T-helper 17 cell (primary cell): ENCODE data around the gene TBK1. TPM values are rescaled to one million over a fixed set of nuclear protein-coding genes. Genes with fewer than 3 reads are reported as not detected.

Experiments used
- ATAC-seq: fragments of 150-1000 bp; cut with Tn5 transposase; 2 replicates; pipeline ENCODE4 v1.10.0; 2021; ENCODE audit warnings: mild to moderate bottlenecking, moderate library complexity
- DNase-seq, 3 donors: peaks; one replicate each; pipeline versions ENCODE4 v3.0.0 to v3.0.0-alpha.2; 2020 to 2021
- H3K9me3 ChIP-seq: one replicate; pipeline ENCODE4 v1.7.0; 2013; ENCODE audit warnings: low read length, mild to moderate bottlenecking; ENCODE audit not compliant: control insufficient read depth, poor library complexity, severe bottlenecking
- H3K27ac Mint-ChIP-seq: one replicate; pipeline ENCODE4 v1.8.0; 2022; ENCODE audit warnings: mild to moderate bottlenecking, moderate library complexity, mixed read lengths
- H3K27me3 Mint-ChIP-seq: one replicate; pipeline ENCODE4 v1.8.0; 2022; ENCODE audit warnings: mixed read lengths
- H3K36me3 Mint-ChIP-seq: one replicate; pipeline ENCODE4 v1.8.0; 2022; ENCODE audit warnings: low read depth, mixed read lengths
- H3K4me1 Mint-ChIP-seq: one replicate; pipeline ENCODE4 v1.8.0; 2022; ENCODE audit warnings: mild to moderate bottlenecking, mixed read lengths
- H3K4me3 Mint-ChIP-seq: one replicate; pipeline ENCODE4 v1.8.0; 2022; ENCODE audit warnings: mild to moderate bottlenecking, moderate library complexity, mixed read lengths
- total RNA-seq, 4 donors: library from RNA in 2 of 4; stranded (reverse) in 2 of 4; gene quantifications; one replicate each; pipeline ENCODE4 v1.2.3 and lab custom pipeline; 2022 to 2026

TBK1 gene
- total RNA-seq, 2 donors from 2014 or later, result 15.0 to 22.7 TPM

DNA sequence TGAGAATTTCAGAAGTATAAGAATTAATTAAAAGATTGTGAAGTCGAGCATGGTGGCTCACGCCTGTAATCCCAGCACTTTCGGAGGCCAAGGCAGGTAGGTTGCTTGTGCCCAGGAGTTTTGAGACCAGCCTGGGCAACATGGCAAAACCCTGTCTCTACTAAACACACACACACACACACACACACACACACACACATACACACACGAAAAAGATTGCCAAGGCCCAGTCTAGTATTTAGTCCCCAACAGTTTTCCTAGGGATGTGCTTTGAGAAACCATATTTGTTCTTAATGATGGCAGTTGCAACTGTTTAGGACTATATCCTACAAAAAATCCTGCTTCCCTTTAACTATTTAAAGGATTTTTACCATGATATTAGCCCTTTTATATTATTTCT lies 6.0 kb downstream of the TBK1 start:
- no peak for ATAC-seq
- DNase-seq, result no peak
- H3K9me3 ChIP-seq, result no peaks in the 10 kb centered on the region
- Mint-ChIP-seq H3K27me3 (no peaks in the 10 kb centered on the region), H3K36me3 (peaks cover 4% of the 10 kb centered on the region), H3K4me3 (no peak overlapping the region), H3K4me1 (peaks cover 38% of the 10 kb centered on the region), H3K27ac (peak overlapping the region; percentile 99)

DNA sequence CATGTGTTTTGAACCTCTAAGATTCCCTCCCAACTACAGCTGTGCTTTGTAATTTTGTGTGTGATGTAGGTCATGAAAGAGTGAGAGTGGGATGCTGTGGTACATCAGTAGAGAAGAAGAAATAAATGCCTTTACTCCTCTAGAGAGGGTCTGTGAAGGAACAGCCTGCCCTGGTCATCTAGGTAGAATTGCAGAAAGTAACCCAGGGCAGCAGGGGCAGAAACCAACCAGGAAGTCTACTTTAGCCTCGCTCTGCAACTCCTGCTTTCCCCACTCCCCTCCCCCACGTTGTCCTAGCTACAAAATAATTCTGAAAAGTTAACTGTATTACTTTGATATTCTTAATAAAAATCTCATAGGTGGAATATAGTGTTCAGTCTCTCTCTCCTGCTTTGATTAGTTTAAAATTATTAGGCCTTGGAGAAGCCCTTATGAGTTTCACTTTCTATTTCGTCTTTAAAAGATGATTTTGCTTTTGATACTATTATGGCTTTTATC lies 7.5 kb downstream of the TBK1 start:
- Mint-ChIP-seq H3K4me1 (peaks cover 31% of the 10 kb centered on the region), H3K27me3 (no peaks in the 10 kb centered on the region), H3K27ac (peak overlapping the region; percentile 99), H3K4me3 (peak overlapping the region; percentile 91), H3K36me3 (peaks cover 4% of the 10 kb centered on the region)
- H3K9me3 ChIP-seq, result no peaks in the 10 kb centered on the region
- ATAC-seq (peak; percentile 55), DNase-seq (no peak)

DNA sequence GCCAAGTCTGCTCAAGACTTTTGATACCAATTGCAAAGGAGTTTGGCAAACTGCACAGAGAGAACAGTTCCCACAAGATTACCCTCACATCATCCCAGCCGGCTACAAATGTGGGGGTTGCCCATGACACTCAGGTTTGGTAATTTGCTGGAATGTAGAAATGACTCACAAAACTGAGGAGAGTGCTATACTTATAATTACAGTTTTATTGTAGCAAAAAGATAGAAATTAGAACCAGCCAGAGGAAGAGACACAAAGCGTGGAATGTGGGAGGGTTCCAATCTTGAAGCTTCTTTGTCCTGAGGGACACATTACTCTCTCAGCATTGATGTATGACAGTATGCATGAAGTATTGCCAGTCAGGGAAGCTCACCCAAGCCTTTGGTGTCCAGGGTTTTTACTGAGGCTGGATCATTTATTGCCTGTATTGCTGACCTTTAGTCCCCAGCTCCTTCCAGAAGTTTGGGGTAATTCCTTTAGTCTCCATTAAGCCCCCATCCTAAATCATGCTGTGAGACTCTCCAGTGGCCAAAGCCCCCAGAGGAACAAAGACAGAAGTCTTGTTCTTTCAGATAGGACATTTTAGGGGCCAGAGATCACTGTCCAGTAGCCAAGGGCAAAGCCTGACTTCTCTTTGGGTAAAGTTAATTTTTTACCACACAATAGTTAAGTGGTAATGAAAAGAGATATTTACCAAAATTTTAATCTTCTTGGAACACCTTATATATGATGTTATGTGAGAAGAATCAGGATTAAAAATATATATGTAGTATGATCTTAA lies 9.9 kb downstream of the TBK1 start:
- no peak for DNase-seq
- Mint-ChIP-seq H3K4me3 (no peak overlapping the region), H3K27me3 (no peaks in the 10 kb centered on the region), H3K36me3 (peaks cover 4% of the 10 kb centered on the region), H3K4me1 (peaks cover 25% of the 10 kb centered on the region), H3K27ac (no peak overlapping the region)
- no peaks in the 10 kb centered on the region for H3K9me3 ChIP-seq
- ATAC-seq, result no peak

DNA sequence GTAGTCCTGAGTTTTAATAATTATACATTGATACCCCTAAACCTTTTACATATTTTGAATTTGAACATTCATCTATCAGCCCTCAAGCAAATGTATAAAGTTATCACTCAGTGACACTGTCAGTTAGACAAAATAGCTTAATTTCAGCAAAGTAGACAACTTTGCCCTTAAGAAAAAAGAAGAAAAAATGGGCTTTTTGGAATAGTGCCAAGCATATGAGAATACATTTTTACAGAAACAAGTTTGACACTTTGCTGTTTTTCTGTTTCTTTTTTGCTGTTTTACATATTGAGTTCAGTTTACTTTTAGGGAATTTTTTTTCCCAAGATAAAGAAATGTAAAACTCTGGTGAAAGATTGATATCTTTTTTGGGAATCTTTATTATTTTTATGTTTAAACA lies 14.3 kb downstream of the TBK1 start:
- H3K4me1 Mint-ChIP-seq, result peaks cover 11% of the 10 kb centered on the region

DNA sequence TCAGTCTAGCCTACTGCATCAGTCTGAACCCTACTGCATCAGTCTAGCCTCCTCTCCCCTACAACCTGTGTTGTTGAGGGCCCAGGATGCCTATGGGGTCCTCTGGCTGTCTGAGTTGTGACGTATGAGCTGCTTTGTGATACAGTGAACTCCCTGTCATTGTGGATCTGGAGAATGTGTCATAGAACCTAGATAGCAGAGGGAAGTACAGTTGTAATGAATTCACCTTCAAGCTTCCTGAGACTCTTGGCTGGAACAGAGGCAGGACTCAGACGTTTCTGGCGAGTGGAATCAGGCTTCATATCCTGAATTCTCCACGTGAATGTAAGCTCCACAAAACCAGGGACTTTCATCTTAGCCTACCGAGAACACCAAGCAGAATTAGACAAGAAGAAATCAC lies 17.0 kb downstream of the TBK1 start:
- DNase-seq, result no peak
- no peak for ATAC-seq
- Mint-ChIP-seq H3K27me3 (no peaks in the 10 kb centered on the region), H3K4me3 (no peak overlapping the region), H3K4me1 (peaks cover 14% of the 10 kb centered on the region), H3K36me3 (peaks cover 17% of the 10 kb centered on the region), H3K27ac (peak overlapping the region; percentile 39)
- no peaks in the 10 kb centered on the region for H3K9me3 ChIP-seq

More for the DNA sequence above, 14.3 kb downstream of the TBK1 start:
- H3K9me3 ChIP-seq, result no peaks in the 10 kb centered on the region
- H3K27me3 Mint-ChIP-seq, result no peaks in the 10 kb centered on the region
- no peak overlapping the region for H3K4me3 Mint-ChIP-seq
- H3K27ac Mint-ChIP-seq, result no peak overlapping the region
- H3K36me3 Mint-ChIP-seq, result peaks cover 14% of the 10 kb centered on the region
- ATAC-seq, result no peak
- DNase-seq, result no peak

DNA sequence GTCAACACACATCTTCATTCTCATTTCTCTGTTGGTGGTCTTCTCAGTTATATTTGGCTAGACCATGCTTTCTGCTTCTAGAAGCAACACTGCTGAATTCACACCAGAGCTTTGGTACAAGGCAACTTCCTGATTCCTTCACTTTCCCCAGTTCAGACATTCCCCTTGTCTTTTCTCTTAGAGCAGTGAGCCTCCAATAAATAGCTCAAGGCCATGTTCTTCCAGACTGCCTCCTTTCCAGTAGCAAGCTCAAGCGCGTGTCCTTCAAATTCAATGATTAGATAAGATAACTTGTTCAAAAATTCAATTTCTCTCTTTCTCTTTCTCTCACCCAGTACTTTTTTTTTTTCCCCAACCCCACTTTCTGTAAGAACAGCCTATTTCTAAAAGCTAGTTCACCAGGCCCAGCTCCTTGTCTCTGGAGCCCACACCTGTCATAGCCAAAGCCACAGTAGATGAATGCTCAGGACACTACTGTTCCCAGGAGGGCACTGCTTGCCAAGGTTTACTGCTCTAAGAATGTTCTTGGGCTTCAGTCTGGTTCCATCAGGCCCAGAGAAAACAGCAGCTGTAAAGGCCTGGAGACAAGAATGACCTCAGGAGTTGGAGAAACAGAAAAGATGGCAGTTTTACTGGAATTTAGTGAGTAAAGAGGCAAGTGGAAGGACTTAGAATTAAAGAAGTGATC lies 17.7 kb downstream of the TBK1 start:
- H3K27ac Mint-ChIP-seq, result peak overlapping the region; percentile 39
- ATAC-seq, result no peak

DNA sequence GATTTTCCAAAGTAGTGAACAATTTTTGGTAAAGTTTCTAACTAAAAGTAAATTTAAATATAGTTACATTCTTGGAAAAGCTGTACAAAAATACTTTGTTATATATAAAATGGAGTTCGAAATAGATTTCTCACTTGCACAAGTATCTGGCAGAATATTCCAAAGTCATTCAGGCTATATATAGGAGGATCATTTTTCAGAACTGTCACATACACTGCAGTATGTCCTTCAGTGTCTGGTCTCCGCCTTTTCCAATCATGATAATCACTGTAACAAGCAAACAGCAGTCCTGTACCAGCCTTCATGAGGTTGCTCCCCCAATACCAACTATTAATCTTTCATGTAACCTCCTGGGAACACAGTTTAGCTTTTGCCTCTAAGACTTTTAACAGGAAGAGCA lies 18.6 kb downstream of the TBK1 start:
- no peak for ATAC-seq
- H3K4me3 Mint-ChIP-seq, result no peak overlapping the region
- peaks cover 14% of the 10 kb centered on the region for H3K4me1 Mint-ChIP-seq
- peaks cover 4% of the 10 kb centered on the region for H3K9me3 ChIP-seq
- no peak overlapping the region for H3K27ac Mint-ChIP-seq
- no peak for DNase-seq
- H3K27me3 Mint-ChIP-seq, result no peaks in the 10 kb centered on the region
- H3K36me3 Mint-ChIP-seq, result peaks cover 20% of the 10 kb centered on the region

More for the DNA sequence above, 17.7 kb downstream of the TBK1 start:
- no peaks in the 10 kb centered on the region for H3K27me3 Mint-ChIP-seq
- H3K9me3 ChIP-seq, result no peaks in the 10 kb centered on the region
- peak overlapping the region; percentile 39 for H3K4me3 Mint-ChIP-seq
- H3K36me3 Mint-ChIP-seq, result peaks cover 19% of the 10 kb centered on the region
- peaks cover 14% of the 10 kb centered on the region for H3K4me1 Mint-ChIP-seq
- DNase-seq, result no peak

DNA sequence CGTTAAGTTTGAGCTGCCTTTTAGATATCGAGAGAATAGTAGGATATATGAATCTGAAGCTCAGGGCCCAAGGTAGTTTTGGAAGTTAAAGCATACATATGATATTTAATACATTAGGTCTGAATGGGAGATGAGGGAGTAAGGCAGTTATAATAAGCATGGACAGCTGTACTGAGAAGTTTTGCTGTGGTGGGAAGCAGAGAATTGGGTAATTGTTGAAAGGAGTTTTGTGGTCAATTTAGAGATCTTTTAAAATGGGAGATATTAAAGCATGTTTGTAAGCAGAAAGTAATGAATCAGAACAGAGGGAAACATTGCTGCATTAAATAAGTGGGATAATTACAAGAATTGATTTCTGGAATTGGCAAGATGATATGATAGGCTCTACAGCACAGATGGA lies 21.3 kb downstream of the TBK1 start:
- peaks cover 6% of the 10 kb centered on the region for H3K9me3 ChIP-seq
- H3K4me3 Mint-ChIP-seq, result no peak overlapping the region
- peaks cover 12% of the 10 kb centered on the region for H3K4me1 Mint-ChIP-seq
- peaks cover 18% of the 10 kb centered on the region for H3K36me3 Mint-ChIP-seq
- H3K27me3 Mint-ChIP-seq, result no peaks in the 10 kb centered on the region
- no peak for ATAC-seq
- DNase-seq, result no peak
- peak overlapping the region; percentile 60 for H3K27ac Mint-ChIP-seq

DNA sequence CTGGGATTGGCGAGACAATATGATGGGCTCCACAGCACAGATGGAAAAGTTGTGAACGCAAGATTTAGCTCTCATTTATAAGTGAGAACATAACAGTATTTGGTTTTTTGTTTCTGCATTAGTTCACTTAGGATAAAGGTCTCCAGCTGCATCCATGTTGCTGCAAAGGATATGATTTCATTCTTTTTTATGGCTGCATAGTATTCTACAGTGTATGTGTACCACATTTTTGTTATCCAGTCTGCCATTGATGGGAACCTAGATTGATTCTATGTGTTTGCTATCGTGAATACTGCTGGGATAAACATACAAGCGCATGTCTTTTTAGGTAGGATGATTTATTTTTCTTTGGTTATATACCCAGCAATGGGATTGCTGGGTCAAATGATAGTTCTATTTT lies 23.6 kb downstream of the TBK1 start:
- H3K27me3 Mint-ChIP-seq, result no peaks in the 10 kb centered on the region
- peaks cover 3% of the 10 kb centered on the region for H3K4me1 Mint-ChIP-seq
- ATAC-seq (no peak), DNase-seq (no peak)
- peaks cover 10% of the 10 kb centered on the region for H3K36me3 Mint-ChIP-seq
- H3K27ac Mint-ChIP-seq, result no peak overlapping the region
- peaks cover 6% of the 10 kb centered on the region for H3K9me3 ChIP-seq
- no peak overlapping the region for H3K4me3 Mint-ChIP-seq

DNA sequence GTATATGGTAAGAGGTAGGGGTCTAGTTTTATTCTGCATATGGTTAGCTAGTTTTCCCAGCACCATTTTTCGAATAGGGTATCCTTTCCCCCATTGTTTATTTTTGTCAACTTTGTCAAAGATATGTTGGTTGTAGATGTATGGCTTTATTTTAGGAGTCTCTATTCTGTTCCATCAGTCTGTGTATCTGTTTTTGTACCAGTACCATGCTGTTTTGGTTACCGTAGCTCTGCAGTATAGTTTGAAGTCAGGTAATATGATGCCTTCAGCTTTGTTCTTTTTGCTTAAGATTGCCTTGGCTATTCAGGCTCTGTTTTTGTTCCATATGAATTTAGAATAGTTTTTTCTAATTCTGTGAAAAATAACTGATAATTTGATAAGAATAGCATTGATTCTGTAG lies 24.9 kb downstream of the TBK1 start:
- no peaks in the 10 kb centered on the region for H3K27me3 Mint-ChIP-seq
- no peak for DNase-seq
- no peak overlapping the region for H3K4me3 Mint-ChIP-seq
- H3K36me3 Mint-ChIP-seq, result peaks cover 10% of the 10 kb centered on the region
- peaks cover 6% of the 10 kb centered on the region for H3K9me3 ChIP-seq
- no peak for ATAC-seq
- peaks cover 3% of the 10 kb centered on the region for H3K4me1 Mint-ChIP-seq
- H3K27ac Mint-ChIP-seq, result no peak overlapping the region

DNA sequence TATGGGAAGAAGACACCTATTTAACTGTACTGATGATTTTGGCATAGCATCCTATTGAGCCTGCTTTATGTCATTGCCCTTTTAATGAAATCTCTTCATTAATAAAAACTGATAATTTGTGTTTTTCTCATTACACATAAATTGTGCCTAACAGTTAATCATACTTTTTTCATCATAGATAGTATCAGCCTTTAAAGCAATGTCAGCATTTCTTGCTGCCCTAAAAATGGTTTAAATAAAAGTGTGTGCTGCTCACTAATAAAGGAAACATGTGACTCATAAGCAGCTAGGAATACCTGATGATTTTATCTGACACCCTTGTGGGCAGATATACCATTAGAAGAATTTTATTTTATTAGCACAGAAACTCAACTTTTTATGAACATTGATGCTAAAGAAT lies 26.7 kb downstream of the TBK1 start:
- no peaks in the 10 kb centered on the region for H3K27me3 Mint-ChIP-seq
- DNase-seq (no peak), ATAC-seq (no peak)
- H3K9me3 ChIP-seq, result peaks cover 6% of the 10 kb centered on the region
- H3K36me3 Mint-ChIP-seq, result peaks cover 10% of the 10 kb centered on the region
- no peaks in the 10 kb centered on the region for H3K4me1 Mint-ChIP-seq
- no peak overlapping the region for H3K27ac Mint-ChIP-seq
- H3K4me3 Mint-ChIP-seq, result no peak overlapping the region

DNA sequence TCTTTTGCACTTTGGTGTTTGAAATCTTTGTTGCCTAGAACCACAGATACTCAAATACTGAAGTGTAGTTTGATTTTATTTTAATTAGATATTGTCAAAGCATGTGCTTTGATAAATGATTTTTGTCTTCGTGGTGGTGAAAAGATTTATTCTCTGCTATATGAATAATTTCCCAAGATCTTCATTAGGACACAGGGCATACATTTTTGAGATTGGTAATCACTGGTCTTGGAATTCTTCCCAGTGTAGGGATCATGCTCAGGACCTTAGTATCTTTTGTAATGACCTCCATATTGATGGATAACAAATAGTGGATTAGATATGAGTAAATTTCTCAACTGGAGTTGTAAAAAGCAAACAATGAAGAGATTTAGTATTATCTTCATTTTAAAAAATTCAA lies 28.2 kb downstream of the TBK1 start:
- H3K27ac Mint-ChIP-seq, result no peak overlapping the region
- no peaks in the 10 kb centered on the region for H3K4me1 Mint-ChIP-seq
- H3K27me3 Mint-ChIP-seq, result no peaks in the 10 kb centered on the region
- no peak for DNase-seq
- H3K36me3 Mint-ChIP-seq, result peaks cover 8% of the 10 kb centered on the region
- peaks cover 5% of the 10 kb centered on the region for H3K9me3 ChIP-seq
- no peak overlapping the region for H3K4me3 Mint-ChIP-seq
- no peak for ATAC-seq

DNA sequence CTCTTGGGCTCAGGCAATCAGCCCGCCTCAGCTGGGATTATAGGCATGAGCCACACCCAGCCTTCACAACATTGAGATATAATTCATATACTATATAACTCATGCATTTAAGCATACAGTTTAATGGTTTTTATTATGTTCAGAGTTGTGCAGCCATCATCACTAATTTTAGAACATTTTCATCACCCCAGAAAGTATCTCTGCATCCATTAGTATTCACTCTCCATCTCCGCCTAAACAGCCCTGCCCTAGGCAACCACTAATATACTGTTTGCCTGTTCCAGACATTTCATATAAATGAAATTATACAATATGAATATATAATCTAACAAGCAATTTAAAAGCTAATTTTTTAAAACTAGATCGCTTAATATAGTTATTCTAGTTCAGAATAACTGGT lies 34.7 kb downstream of the TBK1 start:
- H3K36me3 Mint-ChIP-seq, result peaks cover 2% of the 10 kb centered on the region
- H3K4me1 Mint-ChIP-seq, result peaks cover 2% of the 10 kb centered on the region
- H3K27me3 Mint-ChIP-seq, result no peaks in the 10 kb centered on the region
- ATAC-seq (no peak), DNase-seq (no peak)
- peak overlapping the region; percentile 27 for H3K27ac Mint-ChIP-seq
- no peaks in the 10 kb centered on the region for H3K9me3 ChIP-seq
- H3K4me3 Mint-ChIP-seq, result no peak overlapping the region
